GM12872 (cell line): ENCODE results near the gene SV2C.

Experiments used
- TF ChIP-seq, protein P1 (sequence below): IDR thresholded peaks from 3 replicates; pipeline ENCODE4 v1.5.1; 2011; ENCODE audit warnings: low read depth, mild to moderate bottlenecking, low read length, moderate library complexity; ENCODE audit not compliant: insufficient read depth

Gene SV2C

DNA sequence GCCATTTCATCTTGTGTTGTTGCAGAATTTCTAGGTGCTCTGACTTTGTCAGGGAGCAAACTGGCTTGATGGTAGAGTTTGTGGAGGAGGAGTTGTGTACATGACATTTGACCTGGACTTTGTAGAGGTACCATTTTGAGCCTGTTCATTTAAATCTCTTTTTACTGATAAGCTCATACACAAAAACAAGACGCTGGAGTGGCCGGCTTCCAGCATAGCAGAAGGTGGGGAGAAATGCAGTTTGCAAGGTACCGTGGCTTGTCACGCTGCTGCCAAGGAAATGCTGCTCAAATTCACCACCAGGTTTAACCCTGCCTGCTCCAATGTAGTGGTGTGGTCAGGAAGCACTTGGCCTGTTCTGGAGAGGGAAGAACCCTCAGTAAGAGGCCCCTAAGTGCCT lies 301.0 kb downstream of the SV2C start:
- TF ChIP-seq, protein P1, sequence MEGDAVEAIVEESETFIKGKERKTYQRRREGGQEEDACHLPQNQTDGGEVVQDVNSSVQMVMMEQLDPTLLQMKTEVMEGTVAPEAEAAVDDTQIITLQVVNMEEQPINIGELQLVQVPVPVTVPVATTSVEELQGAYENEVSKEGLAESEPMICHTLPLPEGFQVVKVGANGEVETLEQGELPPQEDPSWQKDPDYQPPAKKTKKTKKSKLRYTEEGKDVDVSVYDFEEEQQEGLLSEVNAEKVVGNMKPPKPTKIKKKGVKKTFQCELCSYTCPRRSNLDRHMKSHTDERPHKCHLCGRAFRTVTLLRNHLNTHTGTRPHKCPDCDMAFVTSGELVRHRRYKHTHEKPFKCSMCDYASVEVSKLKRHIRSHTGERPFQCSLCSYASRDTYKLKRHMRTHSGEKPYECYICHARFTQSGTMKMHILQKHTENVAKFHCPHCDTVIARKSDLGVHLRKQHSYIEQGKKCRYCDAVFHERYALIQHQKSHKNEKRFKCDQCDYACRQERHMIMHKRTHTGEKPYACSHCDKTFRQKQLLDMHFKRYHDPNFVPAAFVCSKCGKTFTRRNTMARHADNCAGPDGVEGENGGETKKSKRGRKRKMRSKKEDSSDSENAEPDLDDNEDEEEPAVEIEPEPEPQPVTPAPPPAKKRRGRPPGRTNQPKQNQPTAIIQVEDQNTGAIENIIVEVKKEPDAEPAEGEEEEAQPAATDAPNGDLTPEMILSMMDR = no peak

DNA sequence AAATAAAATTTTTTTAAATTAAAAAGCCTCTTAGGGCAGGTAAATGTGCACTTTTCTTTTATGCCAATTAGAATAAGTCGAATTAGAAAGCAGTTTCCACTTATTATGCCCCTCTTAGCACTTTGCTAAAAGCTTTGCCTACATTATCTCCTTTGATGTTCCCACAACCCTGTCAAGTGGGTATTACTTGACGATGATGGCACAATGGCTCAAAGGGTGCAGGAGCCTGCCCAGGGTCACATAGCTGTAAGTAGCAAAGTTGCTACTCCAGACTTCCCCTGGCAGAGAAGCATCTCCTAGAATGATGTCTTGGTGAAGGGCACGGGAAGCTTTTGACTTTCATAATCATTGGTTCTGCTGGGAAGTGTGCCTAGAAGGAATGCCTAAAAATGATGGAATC lies 301.5 kb downstream of the SV2C start:
- TF ChIP-seq, protein P1 = no peak

- TF ChIP-seq, protein P1 = no peak
Measured at GRCh38 chr5:76385540-76385939, 302.4 kb downstream of the SV2C start.

- TF ChIP-seq, protein P1 = no peak
Measured at GRCh38 chr5:76386360-76386759, 303.2 kb downstream of the SV2C start.

GRCh38 chr5:76388236-76388635 lies 305.1 kb downstream of the SV2C start:
- TF ChIP-seq, protein P1 = no peak

DNA sequence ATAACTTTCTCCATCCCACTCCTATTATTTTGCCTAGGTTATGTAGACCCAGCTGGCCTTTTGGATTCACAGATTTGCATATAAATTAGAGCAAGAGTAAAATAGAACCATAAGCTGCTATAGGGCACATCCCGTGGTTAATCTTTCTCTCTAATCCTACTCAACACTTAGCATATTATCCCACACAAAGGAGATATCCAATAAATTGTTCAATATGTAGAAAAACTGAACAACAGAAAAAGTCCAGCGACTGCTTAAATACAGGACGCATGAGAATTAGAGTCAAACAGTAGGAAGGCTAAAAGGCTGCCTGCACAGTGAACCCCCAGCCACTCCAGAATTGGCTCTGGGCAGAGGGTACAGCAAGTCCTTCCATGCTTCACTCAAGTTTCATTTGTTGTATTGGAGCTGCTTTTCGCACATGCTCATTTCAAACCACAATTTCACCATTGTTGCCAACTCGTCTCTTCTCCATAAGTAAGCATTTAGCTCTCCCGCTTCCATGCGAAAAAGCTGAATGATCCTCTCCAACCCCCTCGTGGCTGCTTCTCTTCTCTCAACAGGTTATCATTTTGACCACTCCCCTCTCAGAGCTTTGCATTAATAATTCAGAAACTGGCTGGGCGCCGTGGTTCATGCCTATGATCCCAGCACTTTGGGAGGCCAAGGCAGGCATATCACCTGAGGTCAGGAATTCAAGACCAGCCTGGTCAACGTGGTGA lies 305.8 kb downstream of the SV2C start:
- TF ChIP-seq, protein P1 = no peak

- TF ChIP-seq, protein P1 = no peak
Measured at GRCh38 chr5:76389513-76390154, 306.5 kb downstream of the SV2C start.
